Uterus (tissue), 4 donors: ENCODE results near the gene LHPP. TPM values are rescaled to one million over a fixed set of nuclear protein-coding genes. Genes with fewer than 3 reads are reported as not detected.

Source experiments
- DNase-seq, 2 donors: peaks; one replicate each; pipeline ENCODE4 v3.0.0-alpha.2; 2019 to 2020
- H3K27ac ChIP-seq, 2 donors: fragments of 200-600 bp; sonication (generic); 1 replicate in 1 of 2; 2 replicates in 1 of 2; pipeline ENCODE4 v1.5.1; 2016 to 2018
- H3K27me3 ChIP-seq, 2 donors: fragments of 200-600 bp; sonication (generic); one replicate each; pipeline ENCODE4 v1.5.1; 2018 to 2019; ENCODE audit warnings: control low read depth in 1 of 2
- H3K36me3 ChIP-seq, 2 donors: fragments of 200-600 bp; sonication (generic); one replicate each; pipeline ENCODE4 v1.5.1; 2019; ENCODE audit warnings: control low read depth in 1 of 2
- H3K4me1 ChIP-seq, 2 donors: fragments of 200-600 bp; sonication (generic); one replicate each; pipeline ENCODE4 v1.5.1; 2018 to 2019; ENCODE audit warnings: control low read depth in 1 of 2
- H3K4me3 ChIP-seq, 2 donors: fragments of 200-600 bp; sonication (generic); 1 replicate in 1 of 2; 2 replicates in 1 of 2; pipeline ENCODE4 v1.5.1; 2018 to 2019; ENCODE audit warnings: mild to moderate bottlenecking in 1 of 2
- H3K9me3 ChIP-seq, 2 donors: fragments of 200-600 bp; sonication (generic); one replicate each; pipeline ENCODE4 v1.5.1; 2019; ENCODE audit warnings: control low read depth in 1 of 2
- POLR2A ChIP-seq, 2 donors: fragments of 450-650 bp; IDR thresholded peaks; one replicate each; pipeline ENCODE4 v1.6.1; 2016; ENCODE audit warnings: antibody characterized with exemption in 2 of 2, mild to moderate bottlenecking in 1 of 2, moderate library complexity in 1 of 2
- intact Hi-C: fragments of 100-400 bp; cut with DNase I; formaldehyde crosslinking; loops from one replicate; pipeline ENCODE4 v1.15.1; 2023; ENCODE audit warnings: low total_unique reads
- total RNA-seq, 4 donors: library from RNA; depleted of rRNA in 3 of 4; stranded (reverse); fragments of >200 nt in 3 of 4; gene quantifications; one replicate each; pipeline versions ENCODE4 v1.1.0 to v1.2.4, GENCODE V29; 2014 to 2023
- TF ChIP-seq, protein P1 (sequence below), 4 experiments: fragments of 200-600 bp in 2 of 4; fragments of 450-650 bp in 2 of 4; sonication (generic) in 2 of 4; IDR thresholded peaks; one replicate each; pipeline ENCODE4 v1.5.1; 2016 to 2019; ENCODE audit warnings: antibody characterized with exemption in 4 of 4, mild to moderate bottlenecking in 2 of 4, moderate library complexity in 1 of 4
- donor health status: DM: yes; HTN: yes; CAD: no.

Gene LHPP
- total RNA-seq, 4 donors from 2014 or later: 0.51 to 23.2 (median 15.3) TPM; not detected in 1

DNA sequence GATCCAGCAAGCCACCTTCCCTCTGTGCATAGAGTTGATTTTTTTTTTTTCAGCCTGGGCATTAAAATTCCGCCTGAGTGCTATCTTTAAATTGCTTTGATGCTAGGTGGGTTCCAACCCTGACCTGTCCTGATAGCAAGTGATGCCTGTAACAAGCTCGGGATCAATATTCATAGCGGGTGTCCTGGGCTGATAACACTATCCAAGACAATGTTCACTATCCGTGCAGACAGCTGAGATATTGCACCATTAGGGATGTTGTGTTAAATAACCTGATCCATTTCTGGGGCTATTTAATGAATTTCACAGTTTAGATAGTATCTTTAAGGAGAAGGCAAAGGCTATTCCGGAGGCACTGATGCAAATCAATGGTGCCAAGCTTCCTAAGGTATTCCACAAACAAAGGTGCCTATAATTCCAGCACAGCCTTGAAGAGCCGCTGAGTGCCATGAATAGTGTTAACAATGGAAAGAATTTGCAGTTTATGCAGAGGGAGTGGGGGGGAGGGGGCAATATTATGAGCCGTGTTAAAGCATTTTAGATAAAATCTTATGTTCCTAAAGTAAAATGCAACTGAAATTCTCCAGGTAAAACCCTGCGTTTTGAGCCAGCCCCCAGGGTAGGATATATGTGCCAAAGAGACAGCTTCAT lies 7.5 kb upstream of the LHPP start:
- intact Hi-C loops: no loop called here
- Histone ChIP-seq H3K36me3 (no peaks in the 10 kb centered on the region), H3K27ac (no peak overlapping the region), H3K27me3 (peaks cover 4 to 15% of the 10 kb centered on the region in 2 donors), H3K9me3 (no peaks in the 10 kb centered on the region), H3K4me3 (no peak overlapping the region), H3K4me1 (peaks cover 0 to 8% of the 10 kb centered on the region in 2 donors)
- TF ChIP-seq, protein P1, sequence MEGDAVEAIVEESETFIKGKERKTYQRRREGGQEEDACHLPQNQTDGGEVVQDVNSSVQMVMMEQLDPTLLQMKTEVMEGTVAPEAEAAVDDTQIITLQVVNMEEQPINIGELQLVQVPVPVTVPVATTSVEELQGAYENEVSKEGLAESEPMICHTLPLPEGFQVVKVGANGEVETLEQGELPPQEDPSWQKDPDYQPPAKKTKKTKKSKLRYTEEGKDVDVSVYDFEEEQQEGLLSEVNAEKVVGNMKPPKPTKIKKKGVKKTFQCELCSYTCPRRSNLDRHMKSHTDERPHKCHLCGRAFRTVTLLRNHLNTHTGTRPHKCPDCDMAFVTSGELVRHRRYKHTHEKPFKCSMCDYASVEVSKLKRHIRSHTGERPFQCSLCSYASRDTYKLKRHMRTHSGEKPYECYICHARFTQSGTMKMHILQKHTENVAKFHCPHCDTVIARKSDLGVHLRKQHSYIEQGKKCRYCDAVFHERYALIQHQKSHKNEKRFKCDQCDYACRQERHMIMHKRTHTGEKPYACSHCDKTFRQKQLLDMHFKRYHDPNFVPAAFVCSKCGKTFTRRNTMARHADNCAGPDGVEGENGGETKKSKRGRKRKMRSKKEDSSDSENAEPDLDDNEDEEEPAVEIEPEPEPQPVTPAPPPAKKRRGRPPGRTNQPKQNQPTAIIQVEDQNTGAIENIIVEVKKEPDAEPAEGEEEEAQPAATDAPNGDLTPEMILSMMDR (IDR thresholded peaks at IDR 0.05): no peak
- TF ChIP-seq POLR2A (IDR thresholded peaks at IDR 0.05): no peak
- DNase-seq: no peak

DNA sequence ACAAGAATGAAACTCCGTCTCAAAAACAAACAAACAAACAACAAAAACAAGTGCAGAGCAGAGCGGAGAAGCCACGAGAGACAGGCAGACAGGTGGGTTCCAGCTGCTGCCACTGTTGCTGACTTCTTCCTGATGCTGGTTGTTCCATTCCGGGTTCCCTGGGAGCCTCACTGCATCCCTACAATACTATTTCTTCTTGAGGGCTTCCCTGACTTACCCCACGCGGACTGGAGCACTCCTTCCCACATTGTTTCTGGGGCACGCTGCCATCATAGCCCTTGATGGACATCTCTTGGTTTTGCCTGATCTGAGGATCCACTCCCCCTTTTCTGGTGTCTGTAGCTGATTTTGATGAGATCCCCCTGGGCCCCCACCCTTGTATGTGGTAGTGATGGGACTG lies 6.2 kb upstream of the LHPP start:
- H3K4me1 ChIP-seq: no peaks in the 10 kb centered on the region
- H3K27me3 ChIP-seq: peaks cover 0 to 9% of the 10 kb centered on the region in 2 donors
- intact Hi-C loops: no loop called here
- no peaks in the 10 kb centered on the region for H3K36me3 ChIP-seq
- H3K9me3 ChIP-seq: no peaks in the 10 kb centered on the region
- no peak for DNase-seq
- no peak overlapping the region for H3K4me3 ChIP-seq
- H3K27ac ChIP-seq: no peak overlapping the region
- TF ChIP-seq POLR2A (IDR thresholded peaks at IDR 0.05): no peak

- Histone ChIP-seq H3K36me3 (no peaks in the 10 kb centered on the region), H3K9me3 (no peaks in the 10 kb centered on the region), H3K27ac (no peak overlapping the region), H3K27me3 (no peaks in the 10 kb centered on the region), H3K4me1 (no peaks in the 10 kb centered on the region), H3K4me3 (no peak overlapping the region)
- intact Hi-C loops: no loop called here
- no peak for DNase-seq
- no peak for TF ChIP-seq POLR2A (IDR thresholded peaks at IDR 0.05)
- TF ChIP-seq, protein P1 (IDR thresholded peaks at IDR 0.05): no peak
These were observed 3.1 kb upstream of the LHPP start for GRCh38 chr10:124458473-124458872.

DNA sequence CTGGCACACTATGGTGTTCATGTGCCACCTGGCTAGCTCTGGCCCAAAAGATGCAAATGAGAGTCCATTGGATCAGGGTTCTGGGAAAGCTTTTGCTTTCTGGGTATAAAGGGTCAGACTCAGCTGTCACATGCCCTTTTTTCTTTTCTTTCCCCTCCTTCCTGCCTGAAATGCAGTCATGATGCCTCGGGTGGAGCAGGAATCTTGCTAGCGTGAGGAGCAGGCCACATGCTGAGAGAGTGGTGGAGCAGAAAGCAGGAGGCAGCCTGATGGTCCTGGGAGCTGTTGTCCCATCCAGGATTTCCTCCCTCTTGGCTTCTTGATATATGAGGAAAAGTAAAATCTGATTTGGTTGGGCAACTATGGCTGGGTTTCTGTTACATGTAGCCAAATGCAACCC lies 2.7 kb upstream of the LHPP start:
- Histone ChIP-seq H3K27ac (no peak overlapping the region), H3K9me3 (no peaks in the 10 kb centered on the region), H3K36me3 (no peaks in the 10 kb centered on the region), H3K4me1 (no peaks in the 10 kb centered on the region), H3K4me3 (no peak overlapping the region), H3K27me3 (no peaks in the 10 kb centered on the region)
- TF ChIP-seq, protein P1 (IDR thresholded peaks at IDR 0.05): no peak
- no peak for TF ChIP-seq POLR2A (IDR thresholded peaks at IDR 0.05)
- no peak for DNase-seq
- intact Hi-C loops: no loop called here

GRCh38 chr10:124459395-124459794 lies 2.2 kb upstream of the LHPP start:
- H3K27ac ChIP-seq: no peak overlapping the region
- H3K4me3 ChIP-seq: no peak overlapping the region
- no peaks in the 10 kb centered on the region for H3K9me3 ChIP-seq
- no peaks in the 10 kb centered on the region for H3K27me3 ChIP-seq
- TF ChIP-seq, protein P1 (IDR thresholded peaks at IDR 0.05): no peak
- no peak for TF ChIP-seq POLR2A (IDR thresholded peaks at IDR 0.05)
- intact Hi-C loops: no loop called here
- H3K4me1 ChIP-seq: no peaks in the 10 kb centered on the region
- DNase-seq: no peak
- no peaks in the 10 kb centered on the region for H3K36me3 ChIP-seq

DNA sequence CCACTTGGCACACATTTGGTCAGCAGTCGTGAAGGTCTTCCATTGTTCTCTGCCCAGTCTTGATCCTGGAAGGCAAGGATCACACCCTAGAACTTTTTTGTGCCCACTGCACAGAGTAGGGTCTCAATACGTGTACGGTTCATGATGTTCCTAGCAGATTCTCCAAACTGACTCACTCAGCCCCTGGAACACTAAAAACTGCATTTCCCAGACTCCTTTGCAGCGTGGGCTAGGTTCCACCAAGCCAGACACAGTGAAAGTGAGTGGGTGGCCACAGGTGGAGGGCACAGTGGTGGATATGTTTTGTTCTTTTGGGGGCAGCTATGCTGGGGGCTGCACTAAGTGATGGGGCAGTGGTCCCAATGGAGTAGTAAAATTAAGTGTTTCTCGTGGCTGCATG lies 1.5 kb upstream of the LHPP start:
- H3K4me1 ChIP-seq: no peaks in the 10 kb centered on the region
- no peaks in the 10 kb centered on the region for H3K36me3 ChIP-seq
- H3K9me3 ChIP-seq: no peaks in the 10 kb centered on the region
- H3K27ac ChIP-seq: no peak overlapping the region
- intact Hi-C loops: no loop called here
- no peak overlapping the region for H3K4me3 ChIP-seq
- no peak for TF ChIP-seq POLR2A (IDR thresholded peaks at IDR 0.05)
- TF ChIP-seq, protein P1 (IDR thresholded peaks at IDR 0.05): no peak
- no peaks in the 10 kb centered on the region for H3K27me3 ChIP-seq
- no peak for DNase-seq
